ENCODE data around the gene HEPH.
"Not testable (repeated sequence)": the region's sequence is repeated elsewhere in the genome, so short reads cannot be mapped to it uniquely, and the experiment has no call there.

Gene HEPH

DNA sequence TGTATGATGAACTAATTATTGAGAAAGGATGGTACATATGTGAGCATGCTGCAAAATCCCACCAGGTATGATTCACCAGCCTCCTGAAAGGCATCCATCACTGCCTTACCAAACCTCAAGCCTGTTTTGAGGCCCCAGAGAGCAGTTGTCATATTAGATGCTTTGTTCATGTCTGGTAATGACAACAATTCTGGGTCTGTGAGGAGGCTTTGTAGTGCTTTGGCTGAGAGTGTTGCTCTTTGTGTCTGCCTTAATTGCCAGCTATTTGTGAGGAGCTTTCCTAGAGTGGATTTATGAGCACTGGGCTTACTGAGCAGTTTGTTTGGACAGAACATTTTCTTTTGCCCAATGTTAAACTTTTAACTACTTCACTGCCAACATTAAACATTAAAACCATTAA is 69.2 kb downstream of the HEPH start:
- no peak for DNase-seq

DNA sequence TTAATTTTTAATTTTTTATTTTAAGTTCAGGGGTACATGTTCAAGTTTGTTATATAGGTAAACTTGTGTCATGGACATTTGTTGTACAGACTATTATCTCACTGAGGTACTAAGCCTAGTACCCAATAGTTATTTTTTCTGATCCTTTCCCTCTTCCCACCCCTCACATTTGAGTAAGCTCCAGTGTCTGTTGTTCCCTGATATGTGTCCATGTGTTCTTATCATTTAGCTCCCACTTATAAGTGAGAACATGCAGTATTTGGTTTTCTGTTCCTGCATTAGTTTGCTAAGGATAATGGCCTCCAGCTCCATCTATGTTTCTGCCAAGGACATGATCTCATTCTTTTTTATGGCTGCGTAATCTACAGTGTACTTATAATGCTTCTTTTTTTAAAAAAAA is 69.9 kb downstream of the HEPH start:
- not testable (repeated sequence) for DNase-seq

DNA sequence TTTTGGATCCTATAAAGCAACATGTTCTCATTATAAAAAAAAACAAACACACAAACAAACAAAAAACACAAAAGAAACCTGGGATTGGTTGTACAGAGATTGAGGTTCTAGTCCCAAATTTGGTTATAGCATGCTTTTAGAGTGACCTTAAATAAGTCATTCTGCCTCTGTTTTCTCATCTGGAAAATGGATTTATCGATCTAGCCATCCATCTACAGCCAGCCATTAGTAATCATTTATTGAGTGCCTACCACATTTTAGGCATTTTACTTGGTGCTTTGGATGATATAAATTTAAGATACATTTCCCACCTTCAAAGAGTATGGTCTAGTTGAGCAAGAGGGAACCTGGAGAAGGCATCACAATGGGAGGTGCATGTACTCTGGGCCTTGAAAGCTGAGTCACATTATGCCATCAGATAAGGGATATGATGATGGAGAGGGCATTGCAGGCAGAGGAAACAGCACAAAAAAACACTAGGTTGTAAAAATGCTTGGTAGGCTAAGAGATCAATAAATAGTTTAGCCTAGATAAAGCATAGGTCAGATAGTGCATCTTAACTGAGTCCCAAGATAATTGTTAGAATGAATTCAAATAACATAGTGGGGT is 91.4 kb downstream of the HEPH start:
- no peak for DNase-seq

DNA sequence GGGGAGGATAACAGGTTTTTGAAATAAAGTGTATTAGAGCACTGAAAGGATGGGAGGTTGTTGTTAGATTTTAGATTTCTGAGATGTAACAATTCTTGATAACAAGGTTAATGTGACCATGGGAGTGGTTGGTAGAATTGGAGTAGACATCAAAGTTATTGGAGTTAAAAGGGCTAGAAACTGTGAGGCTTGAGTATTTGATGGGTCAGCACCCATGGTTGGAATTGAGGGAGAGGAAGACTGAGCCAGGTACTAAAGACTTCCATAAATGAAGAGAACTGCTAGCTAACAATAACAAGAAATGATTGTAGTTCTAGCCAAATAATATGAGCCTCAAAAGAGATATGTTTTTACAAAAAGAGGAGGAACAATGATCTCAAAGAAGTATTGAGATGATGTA is 98.8 kb downstream of the HEPH start:
- DNase-seq: no peak
